Bronchial epithelial cell (primary cell): Measurements from ENCODE around the gene RER1. TPM values are rescaled to one million over a fixed set of nuclear protein-coding genes. Genes with fewer than 3 reads are reported as not detected.
"Not testable (repeated sequence)": the region's sequence is repeated elsewhere in the genome, so short reads cannot be mapped to it uniquely, and the experiment has no call there.

ENCODE experiments used
- DNase-seq: peaks from one replicate; pipeline ENCODE4 v3.0.0-alpha.2; 2010; ENCODE audit warnings: low read depth
- FAIRE-seq: peaks from 2 replicates; lab custom pipeline; 2011; peaks lifted over from hg19 to GRCh38; lab: Jason Lieb, UNC
- H3K27me3 ChIP-seq: 2 replicates; pipeline ENCODE4 v1.5.1; 2011; ENCODE audit warnings: low read length; ENCODE audit not compliant: control insufficient read depth, insufficient read depth
- H3K36me3 ChIP-seq: 2 replicates; pipeline ENCODE4 v1.5.1; 2011; ENCODE audit warnings: low read length; ENCODE audit not compliant: control insufficient read depth, insufficient read depth
- H3K4me3 ChIP-seq: 2 replicates; pipeline ENCODE4 v1.5.1; 2011; ENCODE audit warnings: mild to moderate bottlenecking, low read depth, low read length, control low read depth
- total RNA-seq: library from RNA; depleted of rRNA; stranded (reverse); fragments of >200 nt; gene quantifications from 2 replicates; pipeline ENCODE4 v1.2.1, GENCODE V29; 2014
- TF ChIP-seq, protein P1 (sequence below): IDR thresholded peaks from 2 replicates; pipeline ENCODE4 v1.5.1; 2011; ENCODE audit warnings: mild to moderate bottlenecking, moderate library complexity, low read length, control low read depth, inconsistent platforms; ENCODE audit not compliant: insufficient read depth, severe bottlenecking

Gene RER1
- total RNA-seq, 1 donor from 2014 or later = 94.8 TPM

DNA sequence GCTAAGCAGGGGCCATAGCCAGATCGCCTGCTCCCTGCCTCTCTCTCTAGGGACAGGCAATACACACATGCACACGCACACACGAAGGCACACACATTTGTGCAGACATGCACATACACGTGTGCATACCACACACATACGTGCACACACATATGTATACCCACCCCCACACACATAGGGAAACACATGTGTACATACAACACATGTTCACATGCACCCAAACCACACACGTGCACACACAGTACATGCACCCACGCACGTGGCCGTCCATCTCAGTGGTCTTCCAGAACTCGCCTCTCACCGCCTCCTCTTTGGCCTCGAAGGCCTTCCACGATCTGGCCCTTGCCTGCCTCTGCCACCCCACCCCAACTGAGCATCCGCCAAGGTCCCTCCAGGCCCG is 46.0 kb downstream of the RER1 start:
- Histone ChIP-seq H3K27me3 (no peaks in the 10 kb centered on the region), H3K4me3 (no peak overlapping the region), H3K36me3 (peaks cover 45% of the 10 kb centered on the region)
- no peak for FAIRE-seq
- TF ChIP-seq, protein P1, sequence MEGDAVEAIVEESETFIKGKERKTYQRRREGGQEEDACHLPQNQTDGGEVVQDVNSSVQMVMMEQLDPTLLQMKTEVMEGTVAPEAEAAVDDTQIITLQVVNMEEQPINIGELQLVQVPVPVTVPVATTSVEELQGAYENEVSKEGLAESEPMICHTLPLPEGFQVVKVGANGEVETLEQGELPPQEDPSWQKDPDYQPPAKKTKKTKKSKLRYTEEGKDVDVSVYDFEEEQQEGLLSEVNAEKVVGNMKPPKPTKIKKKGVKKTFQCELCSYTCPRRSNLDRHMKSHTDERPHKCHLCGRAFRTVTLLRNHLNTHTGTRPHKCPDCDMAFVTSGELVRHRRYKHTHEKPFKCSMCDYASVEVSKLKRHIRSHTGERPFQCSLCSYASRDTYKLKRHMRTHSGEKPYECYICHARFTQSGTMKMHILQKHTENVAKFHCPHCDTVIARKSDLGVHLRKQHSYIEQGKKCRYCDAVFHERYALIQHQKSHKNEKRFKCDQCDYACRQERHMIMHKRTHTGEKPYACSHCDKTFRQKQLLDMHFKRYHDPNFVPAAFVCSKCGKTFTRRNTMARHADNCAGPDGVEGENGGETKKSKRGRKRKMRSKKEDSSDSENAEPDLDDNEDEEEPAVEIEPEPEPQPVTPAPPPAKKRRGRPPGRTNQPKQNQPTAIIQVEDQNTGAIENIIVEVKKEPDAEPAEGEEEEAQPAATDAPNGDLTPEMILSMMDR = no peak
- no peak for DNase-seq

DNA sequence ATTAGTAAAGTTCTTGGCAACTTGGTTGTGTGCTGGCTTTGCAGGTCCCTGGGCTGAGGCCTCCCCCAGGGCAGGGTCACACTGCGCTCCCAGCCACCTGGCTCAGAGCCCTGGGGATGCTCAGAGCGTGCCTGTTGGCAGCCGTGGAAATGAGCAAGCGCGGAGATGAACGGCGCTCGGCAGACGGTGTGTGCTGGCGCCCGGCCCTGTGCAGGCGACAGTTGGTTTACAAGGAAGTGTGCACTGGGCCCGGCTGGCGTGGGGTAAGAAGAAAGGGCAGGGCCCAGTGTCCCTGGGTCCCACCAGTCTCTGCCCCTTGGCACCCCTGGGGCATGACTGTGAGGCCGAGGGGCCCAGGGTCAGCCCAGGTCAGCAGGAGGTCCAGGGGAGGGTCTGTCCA is 46.4 kb downstream of the RER1 start:
- H3K27me3 ChIP-seq = no peaks in the 10 kb centered on the region
- TF ChIP-seq, protein P1 = no peak
- FAIRE-seq = no peak

DNA sequence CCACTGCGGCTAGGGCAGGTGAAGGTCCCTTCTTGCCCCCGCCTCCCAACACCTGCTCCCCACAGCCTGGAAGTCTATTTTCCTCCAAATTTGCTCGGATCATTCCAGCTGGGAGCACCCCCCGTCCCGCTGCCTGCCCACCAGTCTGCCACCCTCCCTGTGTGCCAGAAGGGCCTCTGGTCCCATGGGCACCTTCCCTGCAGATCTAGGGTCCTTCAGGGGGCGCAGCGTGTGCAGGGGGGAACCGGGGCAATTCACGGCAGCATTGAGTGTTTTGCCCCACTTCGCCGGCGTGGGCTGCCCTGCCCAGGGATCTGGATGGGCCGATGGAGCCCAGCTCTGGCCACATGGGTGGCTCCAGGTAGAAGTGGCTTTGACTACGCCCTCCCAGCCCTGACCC is 47.0 kb downstream of the RER1 start:
- Histone ChIP-seq H3K4me3 (no peak overlapping the region), H3K27me3 (no peaks in the 10 kb centered on the region), H3K36me3 (peaks cover 39% of the 10 kb centered on the region)
- no peak for FAIRE-seq
- TF ChIP-seq, protein P1 = no peak
- DNase-seq = no peak

More for the DNA sequence above, 46.4 kb downstream of the RER1 start:
- Histone ChIP-seq H3K36me3 (peaks cover 43% of the 10 kb centered on the region), H3K4me3 (no peak overlapping the region)
- no peak for DNase-seq

DNA sequence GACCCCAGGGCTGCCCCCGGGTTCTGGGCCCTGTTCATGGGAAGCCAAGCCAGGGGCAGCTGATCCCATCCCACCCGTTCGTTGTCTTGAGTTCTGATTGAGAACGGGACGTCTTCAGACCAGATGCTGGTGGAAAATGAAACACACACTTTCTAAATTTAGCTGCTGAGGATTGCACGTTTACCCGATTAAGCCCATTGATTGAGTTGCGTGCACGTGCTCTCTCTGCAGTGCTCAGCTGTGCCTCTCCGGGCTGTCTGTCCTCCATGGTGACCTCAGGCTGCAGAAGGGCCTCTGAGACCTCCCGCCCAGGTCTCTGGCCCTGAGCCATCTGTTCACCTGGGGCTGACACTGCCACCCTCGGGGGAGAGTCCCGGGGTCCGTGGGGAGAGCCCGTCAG is 47.7 kb downstream of the RER1 start:
- no peaks in the 10 kb centered on the region for H3K27me3 ChIP-seq
- FAIRE-seq = no peak
- H3K36me3 ChIP-seq = peaks cover 32% of the 10 kb centered on the region
- no peak overlapping the region for H3K4me3 ChIP-seq
- TF ChIP-seq, protein P1 = no peak
- no peak for DNase-seq

DNA sequence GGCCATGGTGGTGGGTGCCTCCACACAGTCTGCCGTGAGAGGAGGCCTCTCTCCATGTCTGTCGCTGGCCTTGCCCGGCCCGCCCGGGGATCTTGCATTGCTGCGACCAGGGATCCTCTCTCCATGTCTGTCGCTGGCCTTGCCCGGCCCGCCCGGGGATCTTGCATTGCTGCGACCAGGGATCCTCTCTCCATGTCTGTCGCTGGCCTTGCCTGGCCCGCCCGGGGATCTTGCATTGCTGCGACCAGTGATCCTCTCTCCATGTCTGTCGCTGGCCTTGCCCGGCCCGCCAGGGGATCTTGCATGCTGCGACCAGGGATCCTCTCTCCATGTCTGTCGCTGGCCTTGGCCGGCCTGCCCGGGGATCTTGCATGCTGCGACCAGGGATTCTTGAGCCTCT is 48.7 kb downstream of the RER1 start:
- not testable (repeated sequence) for DNase-seq, H3K27me3 ChIP-seq, H3K4me3 ChIP-seq
- peak; percentile 83 for FAIRE-seq
- peaks cover 27% of the 10 kb centered on the region for H3K36me3 ChIP-seq

DNA sequence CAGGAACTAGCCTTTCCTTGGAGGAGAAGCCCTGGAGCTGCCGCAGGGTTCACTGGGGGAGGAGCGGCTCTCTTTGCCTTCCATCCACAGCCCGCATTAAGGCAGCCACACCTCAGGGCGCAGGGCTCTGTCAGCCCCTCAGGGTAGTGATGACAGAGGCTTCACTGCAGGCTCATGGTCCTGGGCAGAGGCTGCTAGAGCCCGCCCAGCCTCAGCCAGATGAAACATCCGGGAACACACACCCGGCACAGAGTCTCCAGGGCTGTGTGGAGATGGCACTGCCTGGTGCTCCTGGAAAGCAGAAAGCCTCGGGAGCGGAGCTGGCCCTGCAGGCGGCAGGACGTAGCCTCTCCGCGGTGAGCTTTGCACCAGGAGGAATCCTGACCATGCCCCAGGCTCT is 50.1 kb downstream of the RER1 start:
- peaks cover 28% of the 10 kb centered on the region for H3K36me3 ChIP-seq
- H3K27me3 ChIP-seq = no peaks in the 10 kb centered on the region
- FAIRE-seq (no peak), DNase-seq (no peak)
- TF ChIP-seq, protein P1 = no peak
- H3K4me3 ChIP-seq = no peak overlapping the region
